Ishikawa (cell line): ENCODE measurements around the gene TADA3.

ENCODE experiments used
- TAF1 ChIP-seq: IDR thresholded peaks from 2 replicates; pipeline ENCODE4 v1.6.1; 2012; ENCODE audit warnings: low read depth, mild to moderate bottlenecking
- USF1 ChIP-seq: IDR thresholded peaks from 2 replicates; pipeline ENCODE4 v1.6.1; 2012
- YY1 ChIP-seq: IDR thresholded peaks from 2 replicates; pipeline ENCODE4 v1.6.1; 2012; ENCODE audit warnings: low read depth

GRCh38 chr3:9793161-9793781, 998 bp upstream of the TADA3 start:
- no peak for TF ChIP-seq YY1
- TF ChIP-seq USF1: no peak
- TF ChIP-seq TAF1: no peak
